GM12801 (cell line): ENCODE results near the gene AIF1.

Source experiments
- CTCF ChIP-seq: IDR thresholded peaks from one replicate; pipeline ENCODE4 v1.5.1; 2011; ENCODE audit warnings: control low read depth; ENCODE audit not compliant: insufficient read length; ENCODE audit errors: extremely low read depth

The AIF1 gene

DNA sequence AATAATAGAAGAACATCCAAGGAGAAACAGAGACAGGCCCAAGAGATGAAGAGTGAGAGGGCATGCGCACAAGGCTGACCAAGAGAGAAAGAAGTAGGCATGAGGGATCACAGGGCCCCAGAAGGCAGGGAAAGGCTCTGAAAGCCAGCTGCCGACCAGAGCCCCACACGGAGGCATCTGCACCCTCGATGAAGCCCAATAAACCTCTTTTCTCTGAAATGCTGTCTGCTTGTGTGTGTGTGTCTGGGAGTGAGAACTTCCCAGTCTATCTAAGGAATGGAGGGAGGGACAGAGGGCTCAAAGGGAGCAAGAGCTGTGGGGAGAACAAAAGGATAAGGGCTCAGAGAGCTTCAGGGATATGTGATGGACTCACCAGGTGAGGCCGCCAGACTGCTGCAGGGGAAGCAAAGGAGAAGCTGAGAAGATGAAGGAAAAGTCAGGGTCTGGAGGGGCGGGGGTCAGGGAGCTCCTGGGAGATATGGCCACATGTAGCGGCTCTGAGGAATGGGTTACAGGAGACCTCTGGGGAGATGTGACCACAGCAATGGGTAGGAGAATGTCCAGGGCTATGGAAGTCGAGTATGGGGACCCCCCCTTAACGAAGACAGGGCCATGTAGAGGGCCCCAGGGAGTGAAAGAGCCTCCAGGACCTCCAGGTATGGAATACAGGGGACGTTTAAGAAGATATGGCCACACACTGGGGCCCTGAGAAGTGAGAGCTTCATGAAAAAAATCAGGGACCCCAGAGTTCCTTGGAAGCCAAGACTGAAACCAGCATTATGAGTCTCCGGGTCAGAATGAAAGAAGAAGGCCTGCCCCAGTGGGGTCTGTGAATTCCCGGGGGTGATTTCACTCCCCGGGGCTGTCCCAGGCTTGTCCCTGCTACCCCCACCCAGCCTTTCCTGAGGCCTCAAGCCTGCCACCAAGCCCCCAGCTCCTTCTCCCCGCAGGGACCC lies 40.6 kb upstream of the AIF1 start:
- no peak for TF ChIP-seq CTCF

DNA sequence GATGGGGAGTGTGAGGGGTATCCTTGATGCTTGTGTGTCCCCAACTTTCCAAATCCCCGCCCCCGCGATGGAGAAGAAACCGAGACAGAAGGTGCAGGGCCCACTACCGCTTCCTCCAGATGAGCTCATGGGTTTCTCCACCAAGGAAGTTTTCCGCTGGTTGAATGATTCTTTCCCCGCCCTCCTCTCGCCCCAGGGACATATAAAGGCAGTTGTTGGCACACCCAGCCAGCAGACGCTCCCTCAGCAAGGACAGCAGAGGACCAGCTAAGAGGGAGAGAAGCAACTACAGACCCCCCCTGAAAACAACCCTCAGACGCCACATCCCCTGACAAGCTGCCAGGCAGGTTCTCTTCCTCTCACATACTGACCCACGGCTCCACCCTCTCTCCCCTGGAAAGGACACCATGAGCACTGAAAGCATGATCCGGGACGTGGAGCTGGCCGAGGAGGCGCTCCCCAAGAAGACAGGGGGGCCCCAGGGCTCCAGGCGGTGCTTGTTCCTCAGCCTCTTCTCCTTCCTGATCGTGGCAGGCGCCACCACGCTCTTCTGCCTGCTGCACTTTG lies 39.6 kb upstream of the AIF1 start, which contains the start of gene TNF:
TSS of gene TNF (plus strand) at position 231 of the 567 bp plus-strand sequence. CDS start at position 408, 177 bp downstream.
- TF ChIP-seq CTCF, result no peak

- TF ChIP-seq CTCF, result no peak
These were observed 38.9 kb upstream of the AIF1 start for GRCh38 chr6:31575952-31576685.

DNA sequence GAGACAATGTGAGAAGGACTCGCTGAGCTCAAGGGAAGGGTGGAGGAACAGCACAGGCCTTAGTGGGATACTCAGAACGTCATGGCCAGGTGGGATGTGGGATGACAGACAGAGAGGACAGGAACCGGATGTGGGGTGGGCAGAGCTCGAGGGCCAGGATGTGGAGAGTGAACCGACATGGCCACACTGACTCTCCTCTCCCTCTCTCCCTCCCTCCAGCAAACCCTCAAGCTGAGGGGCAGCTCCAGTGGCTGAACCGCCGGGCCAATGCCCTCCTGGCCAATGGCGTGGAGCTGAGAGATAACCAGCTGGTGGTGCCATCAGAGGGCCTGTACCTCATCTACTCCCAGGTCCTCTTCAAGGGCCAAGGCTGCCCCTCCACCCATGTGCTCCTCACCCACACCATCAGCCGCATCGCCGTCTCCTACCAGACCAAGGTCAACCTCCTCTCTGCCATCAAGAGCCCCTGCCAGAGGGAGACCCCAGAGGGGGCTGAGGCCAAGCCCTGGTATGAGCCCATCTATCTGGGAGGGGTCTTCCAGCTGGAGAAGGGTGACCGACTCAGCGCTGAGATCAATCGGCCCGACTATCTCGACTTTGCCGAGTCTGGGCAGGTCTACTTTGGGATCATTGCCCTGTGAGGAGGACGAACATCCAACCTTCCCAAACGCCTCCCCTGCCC lies 38.0 kb upstream of the AIF1 start:
- no peak for TF ChIP-seq CTCF

GRCh38 chr6:31577579-31577966 lies 37.5 kb upstream of the AIF1 start:
- no peak for TF ChIP-seq CTCF

DNA sequence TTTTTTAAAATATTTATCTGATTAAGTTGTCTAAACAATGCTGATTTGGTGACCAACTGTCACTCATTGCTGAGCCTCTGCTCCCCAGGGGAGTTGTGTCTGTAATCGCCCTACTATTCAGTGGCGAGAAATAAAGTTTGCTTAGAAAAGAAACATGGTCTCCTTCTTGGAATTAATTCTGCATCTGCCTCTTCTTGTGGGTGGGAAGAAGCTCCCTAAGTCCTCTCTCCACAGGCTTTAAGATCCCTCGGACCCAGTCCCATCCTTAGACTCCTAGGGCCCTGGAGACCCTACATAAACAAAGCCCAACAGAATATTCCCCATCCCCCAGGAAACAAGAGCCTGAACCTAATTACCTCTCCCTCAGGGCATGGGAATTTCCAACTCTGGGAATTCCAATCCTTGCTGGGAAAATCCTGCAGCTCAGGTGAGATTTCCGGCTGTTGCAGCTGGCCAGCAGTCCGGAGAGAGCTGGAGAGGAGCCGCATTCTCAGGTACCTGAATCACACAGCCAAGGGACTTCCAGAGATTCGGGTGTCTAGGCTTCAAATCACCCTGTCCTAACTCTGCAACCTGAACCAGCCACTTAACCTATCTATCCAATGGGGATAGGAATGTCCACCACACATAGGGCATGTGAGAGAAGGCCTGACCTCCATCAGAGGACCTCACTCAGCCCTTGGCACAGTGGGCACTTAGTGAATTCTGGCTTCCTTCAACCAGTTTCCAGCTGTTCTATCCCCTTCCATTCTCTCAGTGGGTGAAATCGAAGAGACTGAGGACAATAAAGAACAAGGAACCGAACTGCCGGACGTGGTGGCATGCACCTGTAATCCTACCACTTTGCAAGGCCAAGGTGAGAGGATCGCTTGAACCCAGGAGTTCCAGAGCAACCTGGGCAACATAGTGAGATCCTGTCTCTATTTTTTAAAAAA lies 36.6 kb upstream of the AIF1 start:
- no peak for TF ChIP-seq CTCF
